Adrenal gland (tissue), 5 donors: Measurements from ENCODE around the gene TSPAN4.

ENCODE experiments used
- POLR2A ChIP-seq, 2 donors: fragments of 450-650 bp; IDR thresholded peaks; one replicate each; pipeline ENCODE4 v1.6.1; 2017; ENCODE audit warnings: antibody characterized with exemption in 2 of 2, mild to moderate bottlenecking in 2 of 2, moderate library complexity in 1 of 2
- TF ChIP-seq, protein P1 (sequence below), 6 experiments: fragments of 450-650 bp in 4 of 6; fragments of 200-600 bp in 2 of 6; sonication (generic) in 1 of 6; IDR thresholded peaks; 1 replicate in 5 of 6; 2 replicates in 1 of 6; pipeline versions ENCODE4 v1.5.1 to v1.8.0; 2016 to 2021; ENCODE audit warnings: antibody characterized with exemption in 6 of 6, mild to moderate bottlenecking in 2 of 6, moderate library complexity in 1 of 6
- donor health status: DM: no; HTN: no; CAD: no.

DNA sequence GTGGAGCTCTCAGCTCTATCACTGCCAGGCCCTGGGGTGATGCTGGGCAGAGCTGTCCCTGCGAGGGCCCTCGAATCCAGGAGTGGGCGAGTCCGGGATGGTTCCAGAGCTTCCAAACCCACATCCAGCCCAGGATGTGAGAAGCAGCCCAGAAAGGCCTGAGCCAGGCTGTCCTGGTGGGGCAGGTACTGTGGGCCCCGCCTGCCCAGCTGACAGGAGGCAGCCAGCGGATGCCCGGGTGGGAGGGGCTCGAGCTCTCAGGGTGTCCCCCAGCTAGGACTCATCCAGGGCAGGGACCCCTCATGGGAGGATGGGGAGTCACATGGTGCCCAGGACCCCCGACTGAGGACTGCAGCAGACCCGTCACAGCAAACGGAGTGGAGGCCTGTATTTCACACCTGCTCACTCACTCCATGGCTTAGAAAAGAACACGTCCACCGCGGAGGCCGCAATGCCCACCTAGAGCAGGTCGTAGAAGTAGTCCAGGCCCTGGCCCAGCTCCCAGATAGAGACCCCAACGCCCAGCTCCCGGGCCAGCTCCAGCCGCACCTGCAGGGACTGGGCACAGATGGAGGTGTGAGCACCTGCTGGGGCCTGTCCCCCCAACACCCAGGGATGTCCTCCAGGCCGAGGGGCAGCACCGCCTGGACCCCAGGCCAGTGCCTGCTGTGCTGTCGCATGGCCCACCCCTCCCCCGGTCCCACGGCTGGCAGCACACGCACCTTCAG, 26.9 kb downstream of the TSPAN4 start:
- TF ChIP-seq POLR2A (IDR thresholded peaks at IDR 0.05): no peak
- TF ChIP-seq, protein P1, sequence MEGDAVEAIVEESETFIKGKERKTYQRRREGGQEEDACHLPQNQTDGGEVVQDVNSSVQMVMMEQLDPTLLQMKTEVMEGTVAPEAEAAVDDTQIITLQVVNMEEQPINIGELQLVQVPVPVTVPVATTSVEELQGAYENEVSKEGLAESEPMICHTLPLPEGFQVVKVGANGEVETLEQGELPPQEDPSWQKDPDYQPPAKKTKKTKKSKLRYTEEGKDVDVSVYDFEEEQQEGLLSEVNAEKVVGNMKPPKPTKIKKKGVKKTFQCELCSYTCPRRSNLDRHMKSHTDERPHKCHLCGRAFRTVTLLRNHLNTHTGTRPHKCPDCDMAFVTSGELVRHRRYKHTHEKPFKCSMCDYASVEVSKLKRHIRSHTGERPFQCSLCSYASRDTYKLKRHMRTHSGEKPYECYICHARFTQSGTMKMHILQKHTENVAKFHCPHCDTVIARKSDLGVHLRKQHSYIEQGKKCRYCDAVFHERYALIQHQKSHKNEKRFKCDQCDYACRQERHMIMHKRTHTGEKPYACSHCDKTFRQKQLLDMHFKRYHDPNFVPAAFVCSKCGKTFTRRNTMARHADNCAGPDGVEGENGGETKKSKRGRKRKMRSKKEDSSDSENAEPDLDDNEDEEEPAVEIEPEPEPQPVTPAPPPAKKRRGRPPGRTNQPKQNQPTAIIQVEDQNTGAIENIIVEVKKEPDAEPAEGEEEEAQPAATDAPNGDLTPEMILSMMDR (IDR thresholded peaks at IDR 0.05): no peak
